Measurements from ENCODE around the gene NENF.

NENF gene

DNA sequence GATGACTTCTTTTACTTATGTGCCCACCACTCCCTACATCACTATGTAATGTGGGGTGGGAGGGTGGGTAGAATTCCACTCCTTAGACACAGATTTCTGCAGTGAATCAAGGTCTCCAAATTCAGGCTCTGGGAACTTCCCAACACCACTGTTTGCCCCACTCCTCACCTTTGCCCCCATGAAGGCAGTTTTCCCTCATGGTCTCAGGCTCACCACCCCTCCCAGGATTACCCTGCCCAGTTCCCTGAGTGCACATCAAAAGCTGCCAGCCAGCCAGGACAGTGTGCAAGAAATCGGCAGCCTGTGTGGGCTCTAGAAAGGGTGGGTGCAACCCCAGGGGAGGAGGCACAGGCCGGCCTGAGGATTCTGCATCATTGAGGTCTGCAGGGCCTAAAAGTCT, 14.8 kb downstream of the NENF start:
- TF ChIP-seq, protein P1, sequence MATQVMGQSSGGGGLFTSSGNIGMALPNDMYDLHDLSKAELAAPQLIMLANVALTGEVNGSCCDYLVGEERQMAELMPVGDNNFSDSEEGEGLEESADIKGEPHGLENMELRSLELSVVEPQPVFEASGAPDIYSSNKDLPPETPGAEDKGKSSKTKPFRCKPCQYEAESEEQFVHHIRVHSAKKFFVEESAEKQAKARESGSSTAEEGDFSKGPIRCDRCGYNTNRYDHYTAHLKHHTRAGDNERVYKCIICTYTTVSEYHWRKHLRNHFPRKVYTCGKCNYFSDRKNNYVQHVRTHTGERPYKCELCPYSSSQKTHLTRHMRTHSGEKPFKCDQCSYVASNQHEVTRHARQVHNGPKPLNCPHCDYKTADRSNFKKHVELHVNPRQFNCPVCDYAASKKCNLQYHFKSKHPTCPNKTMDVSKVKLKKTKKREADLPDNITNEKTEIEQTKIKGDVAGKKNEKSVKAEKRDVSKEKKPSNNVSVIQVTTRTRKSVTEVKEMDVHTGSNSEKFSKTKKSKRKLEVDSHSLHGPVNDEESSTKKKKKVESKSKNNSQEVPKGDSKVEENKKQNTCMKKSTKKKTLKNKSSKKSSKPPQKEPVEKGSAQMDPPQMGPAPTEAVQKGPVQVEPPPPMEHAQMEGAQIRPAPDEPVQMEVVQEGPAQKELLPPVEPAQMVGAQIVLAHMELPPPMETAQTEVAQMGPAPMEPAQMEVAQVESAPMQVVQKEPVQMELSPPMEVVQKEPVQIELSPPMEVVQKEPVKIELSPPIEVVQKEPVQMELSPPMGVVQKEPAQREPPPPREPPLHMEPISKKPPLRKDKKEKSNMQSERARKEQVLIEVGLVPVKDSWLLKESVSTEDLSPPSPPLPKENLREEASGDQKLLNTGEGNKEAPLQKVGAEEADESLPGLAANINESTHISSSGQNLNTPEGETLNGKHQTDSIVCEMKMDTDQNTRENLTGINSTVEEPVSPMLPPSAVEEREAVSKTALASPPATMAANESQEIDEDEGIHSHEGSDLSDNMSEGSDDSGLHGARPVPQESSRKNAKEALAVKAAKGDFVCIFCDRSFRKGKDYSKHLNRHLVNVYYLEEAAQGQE (IDR thresholded peaks at IDR 0.05; ENCODE audit: low read depth), result no peak
- TF ChIP-seq YY1 (IDR thresholded peaks at IDR 0.05; ENCODE audit: low read depth) (no peak), EGR1 (IDR thresholded peaks at IDR 0.05) (no peak), ZBTB7A (IDR thresholded peaks at IDR 0.05; ENCODE audit: low read depth) (no peak), TEAD4 (IDR thresholded peaks at IDR 0.05) (no peak), EP300 (IDR thresholded peaks at IDR 0.05; ENCODE audit: borderline replicate concordance) (no peak), CREB1 (IDR thresholded peaks at IDR 0.05; ENCODE audit: low read depth) (no peak), NFIC (IDR thresholded peaks at IDR 0.05) (no peak), CEBPB (IDR thresholded peaks at IDR 0.05) (no peak), TCF12 (IDR thresholded peaks at IDR 0.05; ENCODE audit: low read depth) (no peak), FOXM1 (IDR thresholded peaks at IDR 0.05; ENCODE audit: borderline replicate concordance, low read depth) (no peak), RAD21 (IDR thresholded peaks at IDR 0.05; ENCODE audit: low read depth) (no peak), TAF1 (IDR thresholded peaks at IDR 0.05; ENCODE audit: low read depth) (no peak)
- TF ChIP-seq, protein P2, sequence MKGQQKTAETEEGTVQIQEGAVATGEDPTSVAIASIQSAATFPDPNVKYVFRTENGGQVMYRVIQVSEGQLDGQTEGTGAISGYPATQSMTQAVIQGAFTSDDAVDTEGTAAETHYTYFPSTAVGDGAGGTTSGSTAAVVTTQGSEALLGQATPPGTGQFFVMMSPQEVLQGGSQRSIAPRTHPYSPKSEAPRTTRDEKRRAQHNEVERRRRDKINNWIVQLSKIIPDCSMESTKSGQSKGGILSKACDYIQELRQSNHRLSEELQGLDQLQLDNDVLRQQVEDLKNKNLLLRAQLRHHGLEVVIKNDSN (IDR thresholded peaks at IDR 0.05), result no peak
- TF ChIP-seq, protein P3, sequence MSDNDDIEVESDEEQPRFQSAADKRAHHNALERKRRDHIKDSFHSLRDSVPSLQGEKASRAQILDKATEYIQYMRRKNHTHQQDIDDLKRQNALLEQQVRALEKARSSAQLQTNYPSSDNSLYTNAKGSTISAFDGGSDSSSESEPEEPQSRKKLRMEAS (IDR thresholded peaks at IDR 0.05), result no peak

DNA sequence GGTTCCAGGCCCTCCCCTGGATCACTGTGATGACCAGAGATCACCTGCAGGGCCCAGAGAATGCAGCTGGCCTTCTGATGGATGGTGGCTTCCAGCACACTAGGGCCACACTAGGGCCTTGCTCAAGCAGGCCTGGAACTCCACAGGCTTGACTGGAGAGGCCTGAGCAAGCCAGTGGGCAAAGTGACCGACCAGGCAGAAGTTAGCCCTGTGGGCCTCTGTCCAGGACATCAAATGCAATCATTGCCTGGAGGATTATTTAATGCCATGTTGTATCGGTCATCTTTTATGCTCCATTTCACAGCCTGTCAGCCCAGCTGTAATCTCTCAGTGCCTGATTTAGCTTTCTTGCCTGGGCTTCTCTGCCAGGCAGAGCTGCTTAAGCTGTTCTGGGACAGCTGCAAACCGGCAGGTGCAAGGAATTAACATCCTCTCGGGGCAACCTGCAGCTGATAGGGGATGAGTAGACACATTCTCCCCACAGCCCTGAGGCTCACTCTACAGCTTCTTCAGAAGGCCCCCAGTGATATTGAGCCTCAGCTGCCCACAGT, 17.7 kb downstream of the NENF start:
- TF ChIP-seq RAD21 (IDR thresholded peaks at IDR 0.05; ENCODE audit: low read depth) (no peak), TEAD4 (IDR thresholded peaks at IDR 0.05) (no peak), ZBTB7A (IDR thresholded peaks at IDR 0.05; ENCODE audit: low read depth) (no peak), EGR1 (IDR thresholded peaks at IDR 0.05) (no peak), EP300 (IDR thresholded peaks at IDR 0.05; ENCODE audit: borderline replicate concordance) (no peak), CREB1 (IDR thresholded peaks at IDR 0.05; ENCODE audit: low read depth) (no peak), YY1 (IDR thresholded peaks at IDR 0.05; ENCODE audit: low read depth) (no peak), TCF12 (IDR thresholded peaks at IDR 0.05; ENCODE audit: low read depth) (no peak), FOXM1 (IDR thresholded peaks at IDR 0.05; ENCODE audit: borderline replicate concordance, low read depth) (no peak), TAF1 (IDR thresholded peaks at IDR 0.05; ENCODE audit: low read depth) (no peak), NFIC (IDR thresholded peaks at IDR 0.05) (no peak), CEBPB (IDR thresholded peaks at IDR 0.05) (no peak)
- TF ChIP-seq, protein P1 (IDR thresholded peaks at IDR 0.05; ENCODE audit: low read depth), result no peak
- TF ChIP-seq, protein P2 (IDR thresholded peaks at IDR 0.05), result no peak
- TF ChIP-seq, protein P3 (IDR thresholded peaks at IDR 0.05), result no peak

DNA sequence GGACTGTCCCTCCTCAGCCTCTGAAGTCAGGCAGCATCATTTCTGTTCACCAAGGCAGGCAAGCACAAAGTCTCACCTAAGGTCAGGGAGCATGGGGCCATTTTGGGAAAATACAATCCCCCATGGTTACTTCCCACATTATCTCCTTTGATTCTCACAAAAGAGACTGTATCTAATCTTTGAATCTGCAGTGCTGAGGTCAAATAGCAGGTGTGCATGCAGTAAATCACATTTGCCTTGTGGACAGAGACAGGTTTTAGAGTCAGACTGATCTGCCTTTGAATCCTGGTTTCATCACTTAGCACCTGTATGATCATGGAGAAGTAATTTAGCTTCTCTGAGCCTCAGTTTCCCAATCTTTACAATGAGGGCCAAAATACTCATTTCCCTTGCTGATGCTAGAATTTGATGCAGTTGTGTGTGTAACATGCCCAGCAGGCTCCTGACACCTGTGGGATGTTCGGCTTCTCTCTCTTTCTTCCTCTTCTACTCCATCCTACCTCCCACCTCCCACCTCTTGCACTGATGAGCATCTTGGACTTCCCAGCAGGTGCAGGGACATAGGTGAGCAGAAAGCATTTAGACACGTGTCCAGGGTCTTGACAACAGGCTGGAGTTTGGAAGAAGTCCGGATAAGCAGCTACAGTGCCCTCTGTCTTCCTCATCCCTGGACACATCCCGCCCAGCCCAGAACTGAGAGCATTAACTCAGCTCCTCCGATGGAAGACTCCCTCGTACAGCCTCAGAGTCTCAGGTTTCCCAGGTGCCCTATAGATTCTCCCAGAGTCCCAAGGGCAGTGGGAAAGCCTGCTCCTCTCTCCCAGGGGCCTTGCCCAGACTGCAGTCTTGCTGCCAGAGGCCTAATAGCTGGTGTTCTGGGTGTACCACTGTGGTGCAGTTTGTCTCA, 18.9 kb downstream of the NENF start:
- no peak for TF ChIP-seq ZBTB7A (IDR thresholded peaks at IDR 0.05; ENCODE audit: low read depth)
- TF ChIP-seq TEAD4 (IDR thresholded peaks at IDR 0.05), result no peak
- TF ChIP-seq, protein P2 (IDR thresholded peaks at IDR 0.05), result no peak
- TF ChIP-seq, protein P3 (IDR thresholded peaks at IDR 0.05), result no peak
- TF ChIP-seq EGR1 (IDR thresholded peaks at IDR 0.05), result no peak
- TF ChIP-seq YY1 (IDR thresholded peaks at IDR 0.05; ENCODE audit: low read depth), result no peak
- no peak for TF ChIP-seq EP300 (IDR thresholded peaks at IDR 0.05; ENCODE audit: borderline replicate concordance)

DNA sequence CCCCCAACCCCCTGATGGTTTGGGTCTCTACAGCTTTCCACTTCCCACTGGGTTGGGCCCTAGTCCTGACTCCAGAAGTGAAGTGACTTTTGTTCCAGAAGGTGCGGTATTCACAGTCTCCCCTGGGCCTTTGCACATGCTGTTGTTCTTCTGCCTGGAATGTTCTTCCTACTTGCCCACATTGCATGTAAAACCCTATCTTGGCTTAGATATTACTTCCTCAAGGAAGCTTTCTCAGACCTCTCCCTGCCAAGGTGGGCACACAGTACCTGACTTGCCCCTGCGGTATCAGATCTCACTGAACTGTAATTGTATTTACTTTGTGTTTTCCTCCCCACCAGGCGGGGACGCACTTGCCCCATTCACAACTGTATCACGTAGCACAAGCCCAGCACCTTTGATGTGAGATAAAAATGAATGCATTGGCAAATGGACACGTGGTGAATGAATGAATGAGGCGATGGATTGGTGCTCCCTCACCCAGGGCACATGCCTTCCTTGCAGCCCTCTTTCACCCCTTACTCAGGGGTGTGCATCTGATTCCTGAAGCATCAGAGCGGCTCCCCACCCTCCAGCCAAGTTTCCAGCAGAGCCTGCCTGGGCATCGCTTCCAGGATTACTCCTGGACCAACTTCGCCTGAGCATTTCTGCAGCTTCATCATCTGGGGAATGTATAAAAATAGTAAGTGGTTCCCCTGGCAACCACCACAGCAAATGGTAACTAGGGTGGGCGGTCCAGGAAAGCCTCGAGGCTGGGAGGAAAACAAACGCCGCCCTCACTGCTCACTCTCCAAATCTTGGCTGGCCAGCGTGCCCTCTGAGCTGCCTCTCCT, 19.8 kb downstream of the NENF start:
- no peak for TF ChIP-seq FOXM1 (IDR thresholded peaks at IDR 0.05; ENCODE audit: borderline replicate concordance, low read depth)
- TF ChIP-seq EP300 (IDR thresholded peaks at IDR 0.05; ENCODE audit: borderline replicate concordance), result no peak
- TF ChIP-seq TAF1 (IDR thresholded peaks at IDR 0.05; ENCODE audit: low read depth), result no peak
- no peak for TF ChIP-seq TEAD4 (IDR thresholded peaks at IDR 0.05)
- TF ChIP-seq, protein P2 (IDR thresholded peaks at IDR 0.05), result no peak
- TF ChIP-seq CREB1 (IDR thresholded peaks at IDR 0.05; ENCODE audit: low read depth), result no peak
- TF ChIP-seq EGR1 (IDR thresholded peaks at IDR 0.05), result no peak
- TF ChIP-seq ZBTB7A (IDR thresholded peaks at IDR 0.05; ENCODE audit: low read depth), result no peak
- TF ChIP-seq YY1 (IDR thresholded peaks at IDR 0.05; ENCODE audit: low read depth), result no peak
- no peak for TF ChIP-seq CEBPB (IDR thresholded peaks at IDR 0.05)
- TF ChIP-seq NFIC (IDR thresholded peaks at IDR 0.05), result no peak
- TF ChIP-seq, protein P3 (IDR thresholded peaks at IDR 0.05), result no peak
- TF ChIP-seq TCF12 (IDR thresholded peaks at IDR 0.05; ENCODE audit: low read depth), result no peak
